ENCODE data around the gene RBBP8NL.

Gene RBBP8NL

DNA sequence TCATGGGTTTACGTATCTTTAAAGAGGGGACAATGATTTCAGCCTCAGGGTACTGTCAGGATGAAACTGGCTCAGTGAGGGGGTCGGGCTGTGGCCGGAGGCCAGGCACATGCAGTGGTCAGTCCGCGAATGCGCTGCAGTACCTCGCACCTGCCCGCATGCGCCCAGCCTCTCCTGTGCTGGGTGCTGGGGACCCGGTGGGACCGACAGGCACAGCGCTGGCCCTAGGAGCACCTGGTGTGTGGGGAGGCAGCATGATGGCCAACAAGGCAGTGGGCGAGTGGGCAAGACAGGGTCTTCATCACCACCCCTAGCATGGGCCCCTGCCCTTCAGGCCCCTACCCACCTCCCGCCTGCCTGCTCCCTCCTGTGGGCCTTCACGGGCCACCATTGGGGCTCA, 19.3 kb downstream of the RBBP8NL start:
- FAIRE-seq: no peak
- TF ChIP-seq, protein P1, sequence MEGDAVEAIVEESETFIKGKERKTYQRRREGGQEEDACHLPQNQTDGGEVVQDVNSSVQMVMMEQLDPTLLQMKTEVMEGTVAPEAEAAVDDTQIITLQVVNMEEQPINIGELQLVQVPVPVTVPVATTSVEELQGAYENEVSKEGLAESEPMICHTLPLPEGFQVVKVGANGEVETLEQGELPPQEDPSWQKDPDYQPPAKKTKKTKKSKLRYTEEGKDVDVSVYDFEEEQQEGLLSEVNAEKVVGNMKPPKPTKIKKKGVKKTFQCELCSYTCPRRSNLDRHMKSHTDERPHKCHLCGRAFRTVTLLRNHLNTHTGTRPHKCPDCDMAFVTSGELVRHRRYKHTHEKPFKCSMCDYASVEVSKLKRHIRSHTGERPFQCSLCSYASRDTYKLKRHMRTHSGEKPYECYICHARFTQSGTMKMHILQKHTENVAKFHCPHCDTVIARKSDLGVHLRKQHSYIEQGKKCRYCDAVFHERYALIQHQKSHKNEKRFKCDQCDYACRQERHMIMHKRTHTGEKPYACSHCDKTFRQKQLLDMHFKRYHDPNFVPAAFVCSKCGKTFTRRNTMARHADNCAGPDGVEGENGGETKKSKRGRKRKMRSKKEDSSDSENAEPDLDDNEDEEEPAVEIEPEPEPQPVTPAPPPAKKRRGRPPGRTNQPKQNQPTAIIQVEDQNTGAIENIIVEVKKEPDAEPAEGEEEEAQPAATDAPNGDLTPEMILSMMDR (IDR thresholded peaks at IDR 0.05; ENCODE audit: insufficient read depth, missing control alignments): no peak
- no peak for DNase-seq (ENCODE audit: insufficient read length, low spot score)

DNA sequence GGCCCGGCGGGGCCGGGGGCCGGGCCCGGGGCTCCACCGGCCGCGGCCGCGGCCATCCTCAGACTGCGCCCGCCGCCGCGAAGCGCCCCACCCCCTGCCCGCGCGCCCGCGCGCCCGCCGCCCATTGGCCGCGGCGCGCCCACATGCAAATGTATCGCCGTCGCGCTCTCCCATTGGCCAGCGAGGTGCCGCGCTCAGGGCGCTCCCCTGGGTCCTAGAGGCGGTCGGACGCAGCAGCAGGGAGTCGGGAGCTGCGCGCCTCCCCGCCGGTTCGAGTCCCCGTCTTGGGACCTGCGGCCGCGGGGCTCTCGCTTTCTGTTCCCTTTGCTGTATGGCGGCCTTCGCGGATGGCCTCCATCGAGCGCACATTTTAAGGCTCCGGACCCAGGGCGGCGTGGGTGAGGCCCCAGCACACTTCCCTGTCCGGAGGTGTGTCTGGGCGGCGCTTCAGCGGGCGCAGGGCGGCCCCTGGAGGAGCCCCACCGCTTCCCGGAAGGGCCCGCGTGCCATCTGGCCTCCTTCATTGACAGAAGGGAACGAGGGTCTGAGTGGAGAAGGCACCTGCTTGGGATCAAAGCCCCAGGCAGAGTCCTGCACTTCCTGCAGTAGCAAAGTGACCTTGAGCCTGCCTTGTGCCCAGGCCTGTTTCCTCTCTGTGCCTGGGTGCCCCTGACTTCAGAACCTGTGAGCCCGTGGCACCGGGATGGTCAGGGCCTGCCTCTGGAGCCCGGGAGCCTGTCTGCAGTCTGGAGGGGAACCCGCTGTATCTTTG, 19.9 kb downstream of the RBBP8NL start, which contains the start of gene CABLES2:
TSS of gene CABLES2 (minus strand) at position 65 of the 772 bp plus-strand sequence. CDS start at position 56, 9 bp downstream.
- FAIRE-seq (no peak), DNase-seq (ENCODE audit: insufficient read length, low spot score) (peak; percentile 83)
- TF ChIP-seq, protein P1 (IDR thresholded peaks at IDR 0.05; ENCODE audit: insufficient read depth, missing control alignments): no peak

- no peak for FAIRE-seq
- TF ChIP-seq, protein P1 (IDR thresholded peaks at IDR 0.05; ENCODE audit: insufficient read depth, missing control alignments): no peak
Observed at GRCh38 chr20:62406635-62407176, 20.6 kb downstream of the RBBP8NL start.

GRCh38 chr20:62405981-62406513, 21.3 kb downstream of the RBBP8NL start:
- no peak for FAIRE-seq
- no peak for DNase-seq (ENCODE audit: insufficient read length, low spot score)
- TF ChIP-seq, protein P1 (IDR thresholded peaks at IDR 0.05; ENCODE audit: insufficient read depth, missing control alignments): no peak

More at GRCh38 chr20:62406635-62407176, 20.6 kb downstream of the RBBP8NL start:
- no peak for DNase-seq (ENCODE audit: insufficient read length, low spot score)

GRCh38 chr20:62405108-62405980, 22.0 kb downstream of the RBBP8NL start:
- no peak for FAIRE-seq

DNA sequence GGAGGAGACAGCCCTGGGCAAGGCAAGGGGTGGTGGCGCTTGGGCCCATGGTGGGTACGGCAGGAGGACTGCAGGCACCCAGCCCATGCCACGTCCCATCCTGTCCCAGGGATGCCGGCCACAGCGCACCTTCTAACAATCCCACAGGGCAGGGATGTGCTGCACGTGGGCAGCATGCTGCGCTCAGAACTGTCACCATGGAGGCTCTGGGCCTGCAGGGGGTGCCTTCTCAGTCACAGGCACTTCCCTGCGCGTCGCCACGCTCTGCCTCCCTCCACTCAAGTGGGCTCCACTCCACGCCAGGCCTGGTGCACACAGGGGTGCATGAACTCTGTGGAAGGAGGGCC, 22.6 kb downstream of the RBBP8NL start:
- no peak for FAIRE-seq
- DNase-seq (ENCODE audit: insufficient read length, low spot score): no peak
- TF ChIP-seq, protein P1 (IDR thresholded peaks at IDR 0.05; ENCODE audit: insufficient read depth, missing control alignments): no peak

More at GRCh38 chr20:62405108-62405980, 22.0 kb downstream of the RBBP8NL start:
- TF ChIP-seq, protein P1 (IDR thresholded peaks at IDR 0.05; ENCODE audit: insufficient read depth, missing control alignments): peak; percentile 10
- no peak for DNase-seq (ENCODE audit: insufficient read length, low spot score)
